Measurements from ENCODE around the gene HSPA4.

The HSPA4 gene

GRCh38 chr5:133106761-133107572 lies 55.2 kb downstream of the HSPA4 start:
- peak in 1 of 2 experiments; percentile 11 for DNase-seq

GRCh38 chr5:133108481-133108921 lies 56.7 kb downstream of the HSPA4 start:
- peak in 1 of 2 experiments; percentile 9 for DNase-seq

- peak in 1 of 2 experiments; percentile 11 for DNase-seq
Observed at GRCh38 chr5:133109655-133110483, 58.1 kb downstream of the HSPA4 start.

GRCh38 chr5:133110709-133111108 lies 58.9 kb downstream of the HSPA4 start:
- DNase-seq = peak in 1 of 2 experiments; percentile 17

- peak; percentile 87 to 88 for DNase-seq
Observed at GRCh38 chr5:133111299-133111698, 59.5 kb downstream of the HSPA4 start.

- DNase-seq = peak in 1 of 2 experiments; percentile 16
Observed at GRCh38 chr5:133112026-133112660, 60.3 kb downstream of the HSPA4 start.

GRCh38 chr5:133113331-133114061 lies 61.7 kb downstream of the HSPA4 start:
- peak; percentile 77 to 79 for DNase-seq

- peak in 1 of 2 experiments; percentile 15 for DNase-seq
Observed at GRCh38 chr5:133114166-133114932, 62.5 kb downstream of the HSPA4 start.

- no peak for DNase-seq
Observed at GRCh38 chr5:133114933-133115310, 63.1 kb downstream of the HSPA4 start.

- DNase-seq = peak in 1 of 2 experiments; percentile 9
Observed at GRCh38 chr5:133116601-133117000, 64.8 kb downstream of the HSPA4 start.

- DNase-seq = peak in 1 of 2 experiments; percentile 12
Observed at GRCh38 chr5:133117166-133117911, 65.5 kb downstream of the HSPA4 start.

GRCh38 chr5:133117912-133118445 lies 66.2 kb downstream of the HSPA4 start:
- DNase-seq = peak in 1 of 2 experiments; percentile 7

GRCh38 chr5:133118741-133119140 lies 66.9 kb downstream of the HSPA4 start:
- peak in 1 of 2 experiments; percentile 12 for DNase-seq

GRCh38 chr5:133119233-133119711 lies 67.5 kb downstream of the HSPA4 start:
- DNase-seq = peak in 1 of 2 experiments; percentile 6

- DNase-seq = peak in 1 of 2 experiments; percentile 13
Observed at GRCh38 chr5:133120156-133120750, 68.4 kb downstream of the HSPA4 start.

GRCh38 chr5:133121080-133121479 lies 69.3 kb downstream of the HSPA4 start:
- DNase-seq = no peak

- DNase-seq = peak in 1 of 2 experiments; percentile 12
Observed at GRCh38 chr5:133121611-133122150, 69.9 kb downstream of the HSPA4 start.

- no peak for DNase-seq
Observed at GRCh38 chr5:133122711-133123110, 70.9 kb downstream of the HSPA4 start.

- DNase-seq = peak in 1 of 2 experiments; percentile 4
Observed at GRCh38 chr5:133123297-133123696, 71.5 kb downstream of the HSPA4 start.

GRCh38 chr5:133124891-133125290 lies 73.1 kb downstream of the HSPA4 start:
- DNase-seq = no peak

Data from activated T-cell treated with anti-CD3 and anti-CD28 coated beads, Interleukin-2, amount 50 U/mL, for 48 hours (primary cell).